ENCODE measurements around the gene CENPF.

- TF ChIP-seq CTCF (IDR thresholded peaks at IDR 0.05; ENCODE audit: low read depth, low read length, poor library complexity, severe bottlenecking) (no peak), EZH2phosphoT487 (IDR thresholded peaks at IDR 0.05; ENCODE audit: borderline replicate concordance, low read length) (no peak)
Measured at GRCh38 chr1:214650664-214651063, 47.7 kb downstream of the CENPF start.
